Measurements from ENCODE around the gene PSMF1. TPM values are rescaled to one million over a fixed set of nuclear protein-coding genes. Genes with fewer than 3 reads are reported as not detected.

Gene PSMF1
- total and polyA plus RNA-seq, 2 of the 13 experiments (the other 11 are each of a cell fraction or from before 2014, with no cell fraction given): 82.5 to 86.0 TPM

DNA sequence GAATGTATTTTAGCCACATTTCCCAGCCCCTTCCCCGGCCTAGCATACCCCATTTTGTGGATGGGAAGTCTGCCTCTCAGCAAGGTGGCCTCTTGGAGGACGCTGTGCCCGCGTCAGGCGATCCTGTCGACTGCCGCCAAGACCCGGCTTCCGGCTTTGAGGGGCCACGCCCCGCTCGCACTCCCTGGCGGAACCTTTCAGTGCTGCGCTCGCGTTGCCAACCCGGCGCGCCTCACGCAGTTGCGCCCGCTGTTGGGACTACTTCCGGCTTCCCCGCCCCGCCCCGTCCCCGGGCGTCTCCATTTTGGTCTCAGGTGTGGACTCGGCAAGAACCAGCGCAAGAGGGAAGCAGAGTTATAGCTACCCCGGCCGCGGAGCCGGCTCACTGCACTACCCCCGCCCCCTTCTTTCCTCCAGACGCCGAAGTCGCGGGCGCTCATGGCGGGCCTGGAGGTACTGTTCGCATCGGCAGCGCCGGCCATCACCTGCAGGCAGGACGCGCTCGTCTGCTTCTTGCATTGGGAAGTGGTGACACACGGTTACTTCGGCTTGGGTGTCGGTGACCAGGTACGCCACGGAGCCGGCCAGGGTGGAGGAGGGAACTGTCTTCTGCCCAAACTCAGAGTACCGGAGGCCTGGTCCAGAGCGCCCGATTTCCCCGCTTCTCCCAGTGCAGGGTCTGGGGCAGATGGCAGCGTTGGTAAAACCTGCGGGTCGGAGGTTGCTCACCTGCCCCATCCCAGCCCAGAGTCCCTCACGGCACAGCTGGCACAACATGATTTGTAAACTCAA, at the start of gene PSMF1 (continued):
- TF ChIP-seq, protein P1, sequence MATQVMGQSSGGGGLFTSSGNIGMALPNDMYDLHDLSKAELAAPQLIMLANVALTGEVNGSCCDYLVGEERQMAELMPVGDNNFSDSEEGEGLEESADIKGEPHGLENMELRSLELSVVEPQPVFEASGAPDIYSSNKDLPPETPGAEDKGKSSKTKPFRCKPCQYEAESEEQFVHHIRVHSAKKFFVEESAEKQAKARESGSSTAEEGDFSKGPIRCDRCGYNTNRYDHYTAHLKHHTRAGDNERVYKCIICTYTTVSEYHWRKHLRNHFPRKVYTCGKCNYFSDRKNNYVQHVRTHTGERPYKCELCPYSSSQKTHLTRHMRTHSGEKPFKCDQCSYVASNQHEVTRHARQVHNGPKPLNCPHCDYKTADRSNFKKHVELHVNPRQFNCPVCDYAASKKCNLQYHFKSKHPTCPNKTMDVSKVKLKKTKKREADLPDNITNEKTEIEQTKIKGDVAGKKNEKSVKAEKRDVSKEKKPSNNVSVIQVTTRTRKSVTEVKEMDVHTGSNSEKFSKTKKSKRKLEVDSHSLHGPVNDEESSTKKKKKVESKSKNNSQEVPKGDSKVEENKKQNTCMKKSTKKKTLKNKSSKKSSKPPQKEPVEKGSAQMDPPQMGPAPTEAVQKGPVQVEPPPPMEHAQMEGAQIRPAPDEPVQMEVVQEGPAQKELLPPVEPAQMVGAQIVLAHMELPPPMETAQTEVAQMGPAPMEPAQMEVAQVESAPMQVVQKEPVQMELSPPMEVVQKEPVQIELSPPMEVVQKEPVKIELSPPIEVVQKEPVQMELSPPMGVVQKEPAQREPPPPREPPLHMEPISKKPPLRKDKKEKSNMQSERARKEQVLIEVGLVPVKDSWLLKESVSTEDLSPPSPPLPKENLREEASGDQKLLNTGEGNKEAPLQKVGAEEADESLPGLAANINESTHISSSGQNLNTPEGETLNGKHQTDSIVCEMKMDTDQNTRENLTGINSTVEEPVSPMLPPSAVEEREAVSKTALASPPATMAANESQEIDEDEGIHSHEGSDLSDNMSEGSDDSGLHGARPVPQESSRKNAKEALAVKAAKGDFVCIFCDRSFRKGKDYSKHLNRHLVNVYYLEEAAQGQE (IDR thresholded peaks at IDR 0.05; ENCODE audit: borderline replicate concordance in 1 of 2, low read depth in 1 of 2, low read length in 2 of 2): peak in 1 of 2 experiments; percentile 81; a peak in 1 of 4 replicates
- TF ChIP-seq HDAC1 (CRISPR knock-in tag; IDR thresholded peaks at IDR 0.05) (peak; percentile 99), SMAD3 (CRISPR knock-in tag; IDR thresholded peaks at IDR 0.05) (peak; percentile 94), MAX (IDR thresholded peaks at IDR 0.05) (peak; percentile 96), NCOA2 (CRISPR knock-in tag; IDR thresholded peaks at IDR 0.05) (peak; percentile 90), ZNF430 (CRISPR knock-in tag; IDR thresholded peaks at IDR 0.05) (peak; percentile 93), MIER3 (CRISPR knock-in tag; IDR thresholded peaks at IDR 0.05; ENCODE audit: borderline replicate concordance) (peak; percentile 99), EZH2 (conservative IDR thresholded peaks at IDR 0.05; ENCODE audit: low read depth, low read length) (no peak), SMC3 (IDR thresholded peaks at IDR 0.05; ENCODE audit: low read length) (no peak; the same call in 1 of the 2 replicates), HMGXB4 (CRISPR knock-in tag; IDR thresholded peaks at IDR 0.05; ENCODE audit: borderline replicate concordance in 1 of 2, low read depth in 1 of 2) (peak; percentile 99), ZBTB21 (CRISPR knock-in tag; IDR thresholded peaks at IDR 0.05) (peak; percentile 84), CCAR2 (optimal IDR thresholded peaks at IDR 0.05; ENCODE audit: low read depth, low read length) (peak; percentile 100), HCFC1 (IDR thresholded peaks at IDR 0.05; ENCODE audit: low read depth, low read length) (peak; percentile 91), ZBTB44 (CRISPR knock-in tag; IDR thresholded peaks at IDR 0.05) (peak; percentile 96; the same call in 1 of the 2 replicates), ATF7 (IDR thresholded peaks at IDR 0.05) (no peak), ATF7 (CRISPR knock-in tag; IDR thresholded peaks at IDR 0.05) (peak; percentile 88), IKZF4 (CRISPR knock-in tag; IDR thresholded peaks at IDR 0.05; ENCODE audit: borderline replicate concordance, low read depth, not compliant biosample characterization) (peak; percentile 59), ZFAT (CRISPR knock-in tag; conservative IDR thresholded peaks at IDR 0.05) (0 out of 2 replicates have a peak, but pooled peaks have one; percentile 61), ZNF567 (CRISPR knock-in tag; IDR thresholded peaks at IDR 0.05; ENCODE audit: borderline replicate concordance) (peak; percentile 96; the same call in 1 of the 2 replicates), ATF7-NPFF (CRISPR knock-in tag; IDR thresholded peaks at IDR 0.05; ENCODE audit: low read depth) (peak; percentile 94)
- TF ChIP-seq, protein P2, sequence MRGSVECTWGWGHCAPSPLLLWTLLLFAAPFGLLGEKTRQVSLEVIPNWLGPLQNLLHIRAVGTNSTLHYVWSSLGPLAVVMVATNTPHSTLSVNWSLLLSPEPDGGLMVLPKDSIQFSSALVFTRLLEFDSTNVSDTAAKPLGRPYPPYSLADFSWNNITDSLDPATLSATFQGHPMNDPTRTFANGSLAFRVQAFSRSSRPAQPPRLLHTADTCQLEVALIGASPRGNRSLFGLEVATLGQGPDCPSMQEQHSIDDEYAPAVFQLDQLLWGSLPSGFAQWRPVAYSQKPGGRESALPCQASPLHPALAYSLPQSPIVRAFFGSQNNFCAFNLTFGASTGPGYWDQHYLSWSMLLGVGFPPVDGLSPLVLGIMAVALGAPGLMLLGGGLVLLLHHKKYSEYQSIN (CRISPR knock-in tag; IDR thresholded peaks at IDR 0.05; ENCODE audit: borderline replicate concordance): no peak
